Esophagus squamous epithelium (tissue), 4 donors: ENCODE data around the gene ARHGAP26.

ENCODE experiments used
- CTCF ChIP-seq, 6 experiments: fragments of 450-650 bp in 4 of 6; fragments of 200-600 bp in 2 of 6; sonication (generic) in 2 of 6; IDR thresholded peaks; one replicate each; pipeline ENCODE4 v1.5.1; 2016 to 2019; ENCODE audit warnings: antibody characterized with exemption in 6 of 6, mild to moderate bottlenecking in 4 of 6, moderate library complexity in 4 of 6
- POLR2A ChIP-seq, 4 donors: fragments of 450-650 bp; IDR thresholded peaks; one replicate each; pipeline ENCODE4 v1.6.1; 2017; ENCODE audit warnings: antibody characterized with exemption in 4 of 4, mild to moderate bottlenecking in 4 of 4, moderate library complexity in 3 of 4

DNA sequence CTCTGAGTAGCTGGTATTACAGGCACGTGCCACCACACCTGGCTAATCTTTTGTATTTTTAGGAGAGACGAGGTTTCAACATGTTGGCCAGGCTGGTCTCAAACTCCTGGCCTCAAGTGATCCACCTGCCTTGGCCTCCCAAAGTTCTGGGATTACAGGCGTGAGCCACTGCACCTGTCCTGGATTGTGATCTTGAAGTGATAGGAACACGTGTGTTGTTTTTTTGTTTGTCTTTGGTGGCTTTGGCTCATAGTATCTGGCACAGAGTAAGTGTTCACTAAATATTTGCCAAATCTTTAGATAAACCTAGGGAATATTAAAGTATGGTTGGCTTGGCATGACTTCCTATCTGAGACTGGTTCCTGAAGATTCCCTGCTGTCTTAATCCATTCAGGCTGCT is 172.7 kb downstream of the ARHGAP26 start:
- TF ChIP-seq POLR2A (IDR thresholded peaks at IDR 0.05) (no peak), CTCF (IDR thresholded peaks at IDR 0.05) (no peak)
